Chondrocyte (in vitro differentiated cells): ENCODE results near the gene SLC16A8. TPM values are rescaled to one million over a fixed set of nuclear protein-coding genes. Genes with fewer than 3 reads are reported as not detected.

Source experiments
- DNase-seq: peaks from one replicate; pipeline ENCODE4 v3.0.0; 2021; ENCODE audit warnings: mixed read lengths, low spot score
- H3K27ac Mint-ChIP-seq: one replicate; pipeline ENCODE4 v1.8.0; 2021; ENCODE audit warnings: mild to moderate bottlenecking, moderate library complexity, mixed read lengths; ENCODE audit not compliant: unreplicated experiment
- H3K27me3 Mint-ChIP-seq: 2 replicates; pipeline ENCODE4 v1.8.0; 2021; ENCODE audit warnings: low read depth, mixed read lengths
- H3K36me3 Mint-ChIP-seq: 2 replicates; pipeline ENCODE4 v1.8.0; 2021; ENCODE audit warnings: low read depth, mixed read lengths
- H3K4me1 Mint-ChIP-seq: 2 replicates; pipeline ENCODE4 v1.8.0; 2021; ENCODE audit warnings: low read depth, mild to moderate bottlenecking, mixed read lengths
- H3K4me3 Mint-ChIP-seq: one replicate; pipeline ENCODE4 v1.8.0; 2021; ENCODE audit warnings: mild to moderate bottlenecking, moderate library complexity, mixed read lengths; ENCODE audit not compliant: unreplicated experiment
- H3K9me3 Mint-ChIP-seq: 2 replicates; pipeline ENCODE4 v1.8.0; 2021; ENCODE audit warnings: low read depth, mixed read lengths
- total RNA-seq: library from RNA; stranded (reverse); gene quantifications from 3 replicates; pipeline ENCODE4 v1.2.1, GENCODE V29; 2021
- TF ChIP-seq, protein P1 (sequence below): fragments of 200-600 bp; sonication (generic); IDR thresholded peaks from 2 replicates; pipeline ENCODE4 v1.5.0; 2021; ENCODE audit warnings: antibody characterized with exemption, mild to moderate bottlenecking, moderate library complexity

The SLC16A8 gene
- total RNA-seq, 1 donor from 2014 or later, result 0.50 TPM

DNA sequence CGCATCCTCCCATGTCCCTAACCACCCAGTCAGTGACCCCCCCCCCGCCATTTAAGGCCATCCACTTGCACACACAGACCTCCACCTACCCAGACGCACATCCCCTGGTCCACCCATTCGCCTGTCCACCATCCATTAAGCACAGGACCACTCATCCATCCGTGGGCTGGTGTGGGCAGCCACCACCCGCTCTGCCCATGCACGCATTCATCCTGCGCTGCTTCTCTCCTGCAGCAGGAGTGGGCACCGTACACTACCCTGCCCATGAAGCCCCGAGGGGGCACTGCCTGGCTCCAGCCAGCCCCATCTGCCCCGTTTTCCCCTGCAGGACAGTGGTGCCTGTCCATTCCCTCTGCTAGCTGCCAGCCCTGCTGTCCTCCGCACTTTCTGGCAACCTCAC, 3.9 kb upstream of the SLC16A8 start:
- no peaks in the 10 kb centered on the region for H3K9me3 Mint-ChIP-seq
- no peaks in the 10 kb centered on the region for H3K4me1 Mint-ChIP-seq
- DNase-seq, result peak; percentile 73
- TF ChIP-seq, protein P1, sequence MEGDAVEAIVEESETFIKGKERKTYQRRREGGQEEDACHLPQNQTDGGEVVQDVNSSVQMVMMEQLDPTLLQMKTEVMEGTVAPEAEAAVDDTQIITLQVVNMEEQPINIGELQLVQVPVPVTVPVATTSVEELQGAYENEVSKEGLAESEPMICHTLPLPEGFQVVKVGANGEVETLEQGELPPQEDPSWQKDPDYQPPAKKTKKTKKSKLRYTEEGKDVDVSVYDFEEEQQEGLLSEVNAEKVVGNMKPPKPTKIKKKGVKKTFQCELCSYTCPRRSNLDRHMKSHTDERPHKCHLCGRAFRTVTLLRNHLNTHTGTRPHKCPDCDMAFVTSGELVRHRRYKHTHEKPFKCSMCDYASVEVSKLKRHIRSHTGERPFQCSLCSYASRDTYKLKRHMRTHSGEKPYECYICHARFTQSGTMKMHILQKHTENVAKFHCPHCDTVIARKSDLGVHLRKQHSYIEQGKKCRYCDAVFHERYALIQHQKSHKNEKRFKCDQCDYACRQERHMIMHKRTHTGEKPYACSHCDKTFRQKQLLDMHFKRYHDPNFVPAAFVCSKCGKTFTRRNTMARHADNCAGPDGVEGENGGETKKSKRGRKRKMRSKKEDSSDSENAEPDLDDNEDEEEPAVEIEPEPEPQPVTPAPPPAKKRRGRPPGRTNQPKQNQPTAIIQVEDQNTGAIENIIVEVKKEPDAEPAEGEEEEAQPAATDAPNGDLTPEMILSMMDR, result no peak
- H3K27me3 Mint-ChIP-seq, result no peaks in the 10 kb centered on the region
- H3K27ac Mint-ChIP-seq, result no peak overlapping the region
- H3K36me3 Mint-ChIP-seq, result peaks cover 3% of the 10 kb centered on the region
- H3K4me3 Mint-ChIP-seq, result no peak overlapping the region

DNA sequence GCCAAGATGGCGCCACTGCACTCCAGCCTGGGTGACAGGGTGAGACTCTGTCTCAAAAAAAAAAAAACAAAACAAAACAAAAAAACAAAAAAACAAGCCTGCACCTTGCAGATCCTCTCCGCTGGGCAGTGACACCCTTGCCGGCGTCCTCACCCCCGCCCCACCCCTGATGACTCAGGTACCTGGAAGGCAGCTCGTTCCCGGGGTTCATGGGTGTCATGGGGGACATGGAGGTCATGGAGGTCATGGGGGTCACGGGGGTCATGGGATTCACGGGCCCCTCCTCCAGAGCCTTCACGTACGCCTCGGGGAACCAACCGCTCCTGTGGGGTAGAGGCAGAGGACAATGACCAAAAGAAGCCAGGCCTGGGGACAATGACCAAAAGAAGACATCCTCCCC, 3.0 kb upstream of the SLC16A8 start:
- Mint-ChIP-seq H3K27ac (no peak overlapping the region), H3K4me1 (no peaks in the 10 kb centered on the region), H3K9me3 (no peaks in the 10 kb centered on the region), H3K27me3 (no peaks in the 10 kb centered on the region), H3K36me3 (peaks cover 3% of the 10 kb centered on the region), H3K4me3 (no peak overlapping the region)
- peak; percentile 68 for DNase-seq
- TF ChIP-seq, protein P1, result no peak

DNA sequence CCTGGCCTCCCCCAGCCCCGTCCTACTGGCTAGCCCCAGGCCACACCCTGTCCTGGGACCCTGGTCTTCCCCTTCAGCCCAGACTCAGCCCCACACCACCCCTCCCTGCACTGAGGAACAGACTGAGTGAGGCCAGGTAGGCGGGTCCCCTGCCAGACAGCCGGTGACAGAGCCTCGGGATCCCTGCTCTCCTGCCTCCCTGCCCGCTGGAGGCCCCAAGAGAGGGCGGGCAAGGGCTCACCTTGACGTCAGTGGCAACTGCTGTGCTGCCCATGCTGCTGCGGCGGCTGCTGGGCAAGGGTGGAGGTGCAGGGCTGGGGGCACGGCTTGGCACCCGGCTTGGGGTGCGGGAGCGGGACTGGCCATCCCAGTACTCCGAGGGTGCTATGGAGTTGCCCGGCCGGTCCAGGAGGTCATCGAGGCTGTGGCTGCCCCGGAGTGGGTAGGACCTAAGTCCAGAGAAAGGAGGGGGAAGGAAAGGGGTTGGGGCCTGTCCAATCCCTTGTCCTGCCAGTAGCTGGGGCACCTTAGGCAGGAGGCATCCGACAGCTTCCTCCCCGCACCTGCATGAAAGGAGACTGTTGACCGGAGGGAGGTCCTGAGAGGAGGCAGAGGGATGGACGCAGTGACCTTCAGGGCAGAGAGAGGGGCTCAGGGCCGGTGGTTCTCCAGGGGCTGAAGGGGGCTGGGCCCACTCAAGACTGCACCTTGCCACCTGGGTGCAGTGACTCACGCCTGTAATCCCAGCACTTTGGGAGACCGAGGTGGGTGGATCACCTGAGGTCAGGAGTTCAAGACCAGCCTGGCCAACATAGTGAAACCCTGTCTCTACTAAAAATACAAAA, 2.2 kb upstream of the SLC16A8 start:
- Mint-ChIP-seq H3K27ac (no peak overlapping the region), H3K4me1 (no peaks in the 10 kb centered on the region), H3K27me3 (no peaks in the 10 kb centered on the region), H3K36me3 (peaks cover 3% of the 10 kb centered on the region), H3K4me3 (no peak overlapping the region), H3K9me3 (no peaks in the 10 kb centered on the region)
- peak; percentile 79 for DNase-seq
- TF ChIP-seq, protein P1, result no peak

DNA sequence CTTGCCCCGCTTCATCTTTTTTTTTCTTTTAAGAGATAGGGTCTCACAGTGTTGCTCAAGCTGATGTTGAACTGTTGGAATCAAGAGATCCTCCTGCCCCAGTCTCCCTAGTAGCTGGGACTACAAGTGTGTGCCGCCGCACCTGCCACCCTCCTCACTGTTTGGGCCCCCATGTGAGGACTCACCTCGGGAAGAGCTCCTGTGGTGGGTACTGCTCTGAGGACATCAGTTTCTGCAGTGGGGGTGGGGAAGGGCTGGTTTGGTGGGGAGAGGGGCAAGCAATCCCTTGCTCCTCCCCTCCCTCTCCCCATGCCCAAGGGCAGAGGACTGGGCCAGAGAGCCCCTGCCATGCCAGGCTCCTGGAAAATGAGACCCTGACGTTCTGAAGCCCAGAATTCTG, 1.5 kb upstream of the SLC16A8 start:
- Mint-ChIP-seq H3K9me3 (no peaks in the 10 kb centered on the region), H3K27ac (no peak overlapping the region), H3K27me3 (no peaks in the 10 kb centered on the region), H3K4me1 (no peaks in the 10 kb centered on the region), H3K36me3 (peaks cover 3% of the 10 kb centered on the region), H3K4me3 (no peak overlapping the region)
- no peak for DNase-seq
- TF ChIP-seq, protein P1, result no peak

DNA sequence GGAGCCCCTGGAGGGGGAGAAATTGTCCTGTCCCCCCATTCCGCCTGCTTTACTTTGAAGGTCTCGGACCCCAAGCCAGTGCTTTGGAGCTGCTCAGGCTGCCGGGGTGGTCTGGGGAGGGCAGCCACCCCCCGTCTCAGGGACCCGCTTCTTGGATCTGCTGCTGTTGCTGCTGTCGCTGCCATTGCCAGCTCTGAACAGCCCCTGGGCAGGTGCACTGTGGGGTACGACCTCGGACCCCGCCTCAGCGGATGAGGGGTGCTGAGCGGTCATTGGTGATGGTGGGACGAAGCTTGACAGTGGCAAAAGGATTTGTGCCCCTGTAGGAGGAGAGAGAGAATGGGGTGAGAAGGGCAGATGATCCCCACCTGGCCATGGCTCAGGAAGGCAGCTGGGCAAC, 1.1 kb upstream of the SLC16A8 start:
- Mint-ChIP-seq H3K36me3 (peaks cover 3% of the 10 kb centered on the region), H3K9me3 (no peaks in the 10 kb centered on the region), H3K4me1 (no peaks in the 10 kb centered on the region), H3K27ac (no peak overlapping the region), H3K27me3 (no peaks in the 10 kb centered on the region), H3K4me3 (no peak overlapping the region)
- DNase-seq, result peak; percentile 75
- TF ChIP-seq, protein P1, result no peak
